SK-N-SH (cell line): Measurements from ENCODE around the gene FNDC3B. TPM values are rescaled to one million over a fixed set of nuclear protein-coding genes. Genes with fewer than 3 reads are reported as not detected.

Experiments
- CTCF ChIA-PET: fragments of 300-600, 350-600 bp; formaldehyde crosslinking; extraction: SDS; loops from one replicate; lab custom pipeline; 2021; lab: Yijun Ruan, JAX
- POLR2A ChIA-PET: fragments of 350-600 bp; sonication (Branson Sonifier 250); formaldehyde crosslinking; extraction: SDS; loops from one replicate; lab custom pipeline; 2020; ENCODE audit warnings: antibody characterized with exemption, inconsistent platforms; lab: Yijun Ruan, JAX
- DNase-seq: peaks from one replicate; pipeline ENCODE4 v3.0.0; 2012
- H2AFZ ChIP-seq: fragments of 200-600 bp; sonication (generic); 2 replicates; pipeline ENCODE4 v1.8.1; 2016; ENCODE audit warnings: antibody characterized with exemption, mild to moderate bottlenecking, low read depth
- H3F3A ChIP-seq: fragments of 200-600 bp; sonication (generic); replicated peaks from 2 replicates; pipeline ENCODE3; 2016; ENCODE audit warnings: antibody characterized with exemption, mild to moderate bottlenecking; ENCODE audit not compliant: insufficient read depth
- H3K27ac ChIP-seq, 2 experiments: fragments of 200-500 bp in 1 of 2; fragments of 200-600 bp in 1 of 2; sonication (Bioruptor generic) in 1 of 2; sonication (generic), shearing (Covaris generic) in 1 of 2; 2 replicates each; pipeline versions ENCODE4 v1.5.1 to v1.6.1; 2014 to 2016; ENCODE audit warnings: low read depth in 2 of 2, inconsistent platforms in 1 of 2, low read length in 1 of 2, mild to moderate bottlenecking in 1 of 2, mixed read lengths in 1 of 2
- H3K27me3 ChIP-seq: fragments of 200-600 bp; sonication (generic), shearing (Covaris generic); 2 replicates; pipeline ENCODE4 v1.6.1; 2016; ENCODE audit warnings: mixed run types; ENCODE audit not compliant: insufficient read depth
- H3K36me3 ChIP-seq, 2 experiments: fragments of 200-500 bp in 1 of 2; fragments of 200-600 bp in 1 of 2; sonication (Bioruptor generic) in 1 of 2; sonication (generic) in 1 of 2; replicated peaks in 1 of 2; 2 replicates each; pipeline versions ENCODE3 to v1.5.1; 2014 to 2016; ENCODE audit warnings: low read length in 1 of 2, mild to moderate bottlenecking in 1 of 2; ENCODE audit not compliant: insufficient read depth in 2 of 2, control insufficient read depth in 1 of 2
- H3K4me1 ChIP-seq, 2 experiments: fragments of 200-500 bp in 1 of 2; fragments of 200-600 bp in 1 of 2; sonication (Bioruptor generic) in 1 of 2; sonication (generic), shearing (Covaris generic) in 1 of 2; 2 replicates each; pipeline versions ENCODE4 v1.5.1 to v1.6.1; 2014 to 2016; ENCODE audit warnings: low read depth in 1 of 2, low read length in 1 of 2, mixed run types in 1 of 2; ENCODE audit not compliant: insufficient read depth in 2 of 2, control insufficient read depth in 1 of 2
- H3K4me2 ChIP-seq: fragments of 200-600 bp; sonication (generic), shearing (Covaris generic); 2 replicates; pipeline ENCODE4 v1.6.1; 2017; ENCODE audit warnings: mixed run types
- H3K4me3 ChIP-seq, 2 experiments: fragments of 200-500 bp in 1 of 2; fragments of 200-600 bp in 1 of 2; sonication (Bioruptor generic) in 1 of 2; sonication (generic), shearing (Covaris generic) in 1 of 2; 2 replicates each; pipeline versions ENCODE4 v1.5.1 to v1.8.1; 2014 to 2016; ENCODE audit warnings: low read depth in 2 of 2, inconsistent platforms in 1 of 2, low read length in 1 of 2, mild to moderate bottlenecking in 1 of 2, mixed read lengths in 1 of 2, moderate library complexity in 1 of 2
- H3K79me2 ChIP-seq: fragments of 200-600 bp; sonication (generic); 2 replicates; pipeline ENCODE4 v1.8.1; 2017; ENCODE audit warnings: mild to moderate bottlenecking; ENCODE audit not compliant: insufficient read depth
- H3K9ac ChIP-seq: fragments of 200-600 bp; sonication (generic); 2 replicates; pipeline ENCODE4 v1.6.1; 2017; ENCODE audit warnings: mixed run types
- H3K9me2 ChIP-seq: fragments of 200-600 bp; sonication (generic); 2 replicates; pipeline ENCODE4 v1.6.1; 2017; ENCODE audit warnings: mixed run types
- H3K9me3 ChIP-seq: fragments of 200-600 bp; sonication (generic); 2 replicates; pipeline ENCODE4 v1.6.1; 2017; ENCODE audit warnings: mixed run types, mild to moderate bottlenecking, moderate library complexity
- H4K20me1 ChIP-seq: fragments of 200-600 bp; sonication (generic); 2 replicates; pipeline ENCODE4 v1.6.1; 2017; ENCODE audit warnings: mild to moderate bottlenecking, mixed run types; ENCODE audit not compliant: insufficient read depth
- CHD2 ChIP-seq: fragments of 150-350 bp; IDR thresholded peaks from 2 replicates; pipeline ENCODE4 v1.6.1; 2018; ENCODE audit warnings: low read length; ENCODE audit not compliant: partially characterized antibody
- EP300 ChIP-seq, 2 experiments: IDR thresholded peaks; 2 replicates each; pipeline versions ENCODE4 v1.4.0 to v1.6.1; 2012; ENCODE audit warnings: borderline replicate concordance in 1 of 2, low read depth in 1 of 2, low read length in 1 of 2
- FOSL2 ChIP-seq: IDR thresholded peaks from 2 replicates; pipeline ENCODE4 v1.4.0; 2012; ENCODE audit warnings: low read depth, mild to moderate bottlenecking, moderate library complexity, borderline replicate concordance
- FOXJ3 ChIP-seq: sonication (generic); formaldehyde crosslinking; IDR thresholded peaks from 2 replicates; pipeline ENCODE4 v1.5.1; 2020; ENCODE audit warnings: mild to moderate bottlenecking, missing genetic modification reagents
- GABPA ChIP-seq: IDR thresholded peaks from 2 replicates; pipeline ENCODE4 v1.4.0; 2012; ENCODE audit warnings: low read depth, mild to moderate bottlenecking
- GATA2 ChIP-seq: sonication (generic); formaldehyde crosslinking; IDR thresholded peaks from 2 replicates; pipeline ENCODE4 v1.5.0; 2020; ENCODE audit warnings: mild to moderate bottlenecking, missing genetic modification reagents
- RCOR1 ChIP-seq: fragments of 150-350 bp; IDR thresholded peaks from 2 replicates; pipeline ENCODE4 v1.6.1; 2017; ENCODE audit warnings: antibody characterized with exemption, low read length
- SIN3A ChIP-seq: IDR thresholded peaks from 2 replicates; pipeline ENCODE4 v1.6.1; 2012; ENCODE audit warnings: low read depth, mild to moderate bottlenecking, low read length, moderate library complexity, borderline replicate concordance
- SMC3 ChIP-seq: IDR thresholded peaks from 2 replicates; pipeline ENCODE4 v1.6.1; 2012; ENCODE audit warnings: low read depth, low read length, improper control_type of control experiment
- TAF1 ChIP-seq: IDR thresholded peaks from 2 replicates; pipeline ENCODE4 v1.6.1; 2012; ENCODE audit warnings: low read depth, mild to moderate bottlenecking, low read length, moderate library complexity, borderline replicate concordance
- TCF12 ChIP-seq: IDR thresholded peaks from 2 replicates; pipeline ENCODE4 v1.4.0; 2012
- TEAD4 ChIP-seq: IDR thresholded peaks from 2 replicates; pipeline ENCODE4 v1.4.0; 2012; ENCODE audit warnings: mild to moderate bottlenecking, borderline replicate concordance; ENCODE audit not compliant: insufficient read depth
- WGBS: methylation state at CpG from one replicate; pipeline ENCODE4 v1.1.6; 2017; ENCODE audit warnings: low lambda C conversion rate; 5-methylcytosine and 5-hydroxymethylcytosine counted together
- polyA plus RNA-seq, 3 experiments: library from polyadenylated mRNA; depleted of rRNA; stranded (reverse); fragments of >200 nt; gene quantifications; 2 replicates each; pipeline ENCODE4 v1.2.3, GENCODE V29; 2012
- TF ChIP-seq, protein P1 (sequence below): IDR thresholded peaks from 2 replicates; pipeline ENCODE4 v1.6.1; 2012; ENCODE audit warnings: mild to moderate bottlenecking, low read depth, low read length, moderate library complexity
- TF ChIP-seq, protein P2 (sequence below): IDR thresholded peaks from 2 replicates; pipeline ENCODE4; 2012
- TF ChIP-seq, protein P3 (sequence below): fragments of 200-600 bp; sonication (generic); IDR thresholded peaks from 2 replicates; pipeline ENCODE4 v1.6.1; 2017; ENCODE audit warnings: antibody characterized with exemption, mild to moderate bottlenecking, moderate library complexity
- TF ChIP-seq, protein P4 (sequence below): IDR thresholded peaks from 2 replicates; pipeline ENCODE4 v1.4.0; 2012; ENCODE audit warnings: low read depth

Gene FNDC3B
- polyA plus RNA-seq, 1 of the 3 experiments (the other 2 are of a cell fraction), result 10.4 TPM

DNA sequence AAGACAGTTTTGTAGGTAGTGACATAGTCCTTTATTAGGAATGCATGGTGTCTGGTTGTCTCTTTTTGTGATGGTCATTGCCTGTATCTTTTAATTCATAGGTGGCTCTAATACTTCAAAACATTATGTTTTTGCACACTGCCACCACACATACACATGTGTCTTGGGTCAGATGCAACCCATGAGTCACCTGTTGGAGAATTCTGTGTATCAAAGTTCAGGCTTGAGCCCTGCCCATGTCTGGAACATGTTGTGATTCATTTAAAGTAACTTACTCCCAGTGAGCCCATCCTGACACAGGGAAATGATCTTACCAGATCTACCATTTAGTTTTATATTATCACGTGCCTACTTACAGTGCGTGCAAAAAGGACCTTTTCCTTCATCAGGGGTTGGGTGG, 266.2 kb downstream of the FNDC3B start:
- H3K4me3 ChIP-seq, result no peak overlapping the region
- H4K20me1 ChIP-seq, result peaks cover 8% of the 10 kb centered on the region
- H3F3A ChIP-seq, result no peaks in the 10 kb centered on the region
- no peaks in the 10 kb centered on the region for H3K27me3 ChIP-seq
- peaks cover 42 to 58% of the 10 kb centered on the region in 2 experiments for H3K36me3 ChIP-seq
- 82% methylated on average over 2 of the region's 2 CpGs for WGBS
- H3K27ac ChIP-seq, result 0 out of 4 replicates have a peak overlapping the region, but pooled peaks of 1 of the 2 experiments have one; percentile 67
- no peaks in the 10 kb centered on the region for H3K9me2 ChIP-seq
- H3K4me2 ChIP-seq, result no peak overlapping the region
- peaks cover 11% of the 10 kb centered on the region; the same call in 1 of the 2 replicates for H3K79me2 ChIP-seq
- TF ChIP-seq CHD2, result no peak
- TF ChIP-seq GABPA, result no peak
- no peak for TF ChIP-seq SIN3A
- TF ChIP-seq FOXJ3 (CRISPR knock-in tag), result no peak
- no peak for TF ChIP-seq FOSL2
- TF ChIP-seq, protein P1, sequence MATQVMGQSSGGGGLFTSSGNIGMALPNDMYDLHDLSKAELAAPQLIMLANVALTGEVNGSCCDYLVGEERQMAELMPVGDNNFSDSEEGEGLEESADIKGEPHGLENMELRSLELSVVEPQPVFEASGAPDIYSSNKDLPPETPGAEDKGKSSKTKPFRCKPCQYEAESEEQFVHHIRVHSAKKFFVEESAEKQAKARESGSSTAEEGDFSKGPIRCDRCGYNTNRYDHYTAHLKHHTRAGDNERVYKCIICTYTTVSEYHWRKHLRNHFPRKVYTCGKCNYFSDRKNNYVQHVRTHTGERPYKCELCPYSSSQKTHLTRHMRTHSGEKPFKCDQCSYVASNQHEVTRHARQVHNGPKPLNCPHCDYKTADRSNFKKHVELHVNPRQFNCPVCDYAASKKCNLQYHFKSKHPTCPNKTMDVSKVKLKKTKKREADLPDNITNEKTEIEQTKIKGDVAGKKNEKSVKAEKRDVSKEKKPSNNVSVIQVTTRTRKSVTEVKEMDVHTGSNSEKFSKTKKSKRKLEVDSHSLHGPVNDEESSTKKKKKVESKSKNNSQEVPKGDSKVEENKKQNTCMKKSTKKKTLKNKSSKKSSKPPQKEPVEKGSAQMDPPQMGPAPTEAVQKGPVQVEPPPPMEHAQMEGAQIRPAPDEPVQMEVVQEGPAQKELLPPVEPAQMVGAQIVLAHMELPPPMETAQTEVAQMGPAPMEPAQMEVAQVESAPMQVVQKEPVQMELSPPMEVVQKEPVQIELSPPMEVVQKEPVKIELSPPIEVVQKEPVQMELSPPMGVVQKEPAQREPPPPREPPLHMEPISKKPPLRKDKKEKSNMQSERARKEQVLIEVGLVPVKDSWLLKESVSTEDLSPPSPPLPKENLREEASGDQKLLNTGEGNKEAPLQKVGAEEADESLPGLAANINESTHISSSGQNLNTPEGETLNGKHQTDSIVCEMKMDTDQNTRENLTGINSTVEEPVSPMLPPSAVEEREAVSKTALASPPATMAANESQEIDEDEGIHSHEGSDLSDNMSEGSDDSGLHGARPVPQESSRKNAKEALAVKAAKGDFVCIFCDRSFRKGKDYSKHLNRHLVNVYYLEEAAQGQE, result no peak
- no peak for TF ChIP-seq RCOR1
- no peak for TF ChIP-seq GATA2
- TF ChIP-seq, protein P2, sequence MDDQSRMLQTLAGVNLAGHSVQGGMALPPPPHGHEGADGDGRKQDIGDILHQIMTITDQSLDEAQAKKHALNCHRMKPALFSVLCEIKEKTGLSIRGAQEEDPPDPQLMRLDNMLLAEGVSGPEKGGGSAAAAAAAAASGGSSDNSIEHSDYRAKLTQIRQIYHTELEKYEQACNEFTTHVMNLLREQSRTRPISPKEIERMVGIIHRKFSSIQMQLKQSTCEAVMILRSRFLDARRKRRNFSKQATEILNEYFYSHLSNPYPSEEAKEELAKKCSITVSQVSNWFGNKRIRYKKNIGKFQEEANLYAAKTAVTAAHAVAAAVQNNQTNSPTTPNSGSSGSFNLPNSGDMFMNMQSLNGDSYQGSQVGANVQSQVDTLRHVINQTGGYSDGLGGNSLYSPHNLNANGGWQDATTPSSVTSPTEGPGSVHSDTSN, result no peak
- no peak for TF ChIP-seq TEAD4
- TF ChIP-seq, protein P3, sequence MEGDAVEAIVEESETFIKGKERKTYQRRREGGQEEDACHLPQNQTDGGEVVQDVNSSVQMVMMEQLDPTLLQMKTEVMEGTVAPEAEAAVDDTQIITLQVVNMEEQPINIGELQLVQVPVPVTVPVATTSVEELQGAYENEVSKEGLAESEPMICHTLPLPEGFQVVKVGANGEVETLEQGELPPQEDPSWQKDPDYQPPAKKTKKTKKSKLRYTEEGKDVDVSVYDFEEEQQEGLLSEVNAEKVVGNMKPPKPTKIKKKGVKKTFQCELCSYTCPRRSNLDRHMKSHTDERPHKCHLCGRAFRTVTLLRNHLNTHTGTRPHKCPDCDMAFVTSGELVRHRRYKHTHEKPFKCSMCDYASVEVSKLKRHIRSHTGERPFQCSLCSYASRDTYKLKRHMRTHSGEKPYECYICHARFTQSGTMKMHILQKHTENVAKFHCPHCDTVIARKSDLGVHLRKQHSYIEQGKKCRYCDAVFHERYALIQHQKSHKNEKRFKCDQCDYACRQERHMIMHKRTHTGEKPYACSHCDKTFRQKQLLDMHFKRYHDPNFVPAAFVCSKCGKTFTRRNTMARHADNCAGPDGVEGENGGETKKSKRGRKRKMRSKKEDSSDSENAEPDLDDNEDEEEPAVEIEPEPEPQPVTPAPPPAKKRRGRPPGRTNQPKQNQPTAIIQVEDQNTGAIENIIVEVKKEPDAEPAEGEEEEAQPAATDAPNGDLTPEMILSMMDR, result no peak
- TF ChIP-seq, protein P4, sequence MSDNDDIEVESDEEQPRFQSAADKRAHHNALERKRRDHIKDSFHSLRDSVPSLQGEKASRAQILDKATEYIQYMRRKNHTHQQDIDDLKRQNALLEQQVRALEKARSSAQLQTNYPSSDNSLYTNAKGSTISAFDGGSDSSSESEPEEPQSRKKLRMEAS, result no peak
- no peak; the same call in 1 of the 2 replicates for TF ChIP-seq TCF12
- no peak for TF ChIP-seq EP300 (IDR thresholded peaks at IDR 0.05; ENCODE audit: borderline replicate concordance in 1 of 2, low read depth in 1 of 2, low read length in 1 of 2)
- TF ChIP-seq SMC3, result no peak
- no peak for TF ChIP-seq TAF1
- DNase-seq, result no peak
- no peak overlapping the region for H2AFZ ChIP-seq
- CTCF ChIA-PET, result no interaction called here
- no peaks in the 10 kb centered on the region for H3K9me3 ChIP-seq
- peaks cover 8 to 14% of the 10 kb centered on the region in 2 experiments for H3K4me1 ChIP-seq
- H3K9ac ChIP-seq, result no peak overlapping the region
- POLR2A ChIA-PET, result no interaction called here
